ENCODE results near the gene ZNF503. TPM values are rescaled to one million over a fixed set of nuclear protein-coding genes. Genes with fewer than 3 reads are reported as not detected.

ZNF503 gene
- total and polyA plus RNA-seq, 4 experiments from 2014 or later: 0.12 TPM; not detected in 3

GRCh38 chr10:75444781-75445386 lies 43.3 kb upstream of the ZNF503 start:
- no peaks in the 10 kb centered on the region for H3K36me3 ChIP-seq (ENCODE audit: insufficient read depth, low read length)
- POLR2A ChIA-PET (ENCODE audit: partially characterized antibody): no interaction called here
- no peak overlapping the region for H3K27ac ChIP-seq (ENCODE audit: low read depth, low read length)
- CTCF ChIA-PET (ENCODE audit: partially characterized antibody): interaction anchor here (1.0 to 1.1 kb wide), 2 partner anchors 11 to 12 kb away, joined by 3 read pairs; no protein-coding TSS in a partner anchor
- no peak overlapping the region for H3K27ac Mint-ChIP-seq
- DNase-seq: no peak
- intact Hi-C loops (cut with micrococcal nuclease): no loop called here
- no peak overlapping the region for H3K4me3 ChIP-seq (ENCODE audit: low read length in 2 of 2)
- H3K9me3 Mint-ChIP-seq: peaks cover 8 to 40% (median 28%) of the 10 kb centered on the region in 8 donors
- no peaks in the 10 kb centered on the region for H3K4me1 ChIP-seq (ENCODE audit: insufficient read depth, low read length)
- no peaks in the 10 kb centered on the region for H3K9me3 ChIP-seq (ENCODE audit: control insufficient read depth in 1 of 2, low read length in 2 of 2)
- no peaks in the 10 kb centered on the region for H3K36me3 Mint-ChIP-seq
- H3K27me3 ChIP-seq (ENCODE audit: insufficient read depth, low read length): no peaks in the 10 kb centered on the region
- H3K4me3 Mint-ChIP-seq: no peak overlapping the region
- peaks cover 7 to 17% of the 10 kb centered on the region in 2 donors for H3K27me3 Mint-ChIP-seq
- no peaks in the 10 kb centered on the region for H3K4me1 Mint-ChIP-seq

GRCh38 chr10:75443362-75443761 lies 41.8 kb upstream of the ZNF503 start:
- H3K27me3 ChIP-seq (ENCODE audit: insufficient read depth, low read length): no peaks in the 10 kb centered on the region
- H3K27ac ChIP-seq (ENCODE audit: low read depth, low read length): no peak overlapping the region
- no peak overlapping the region for H3K4me3 Mint-ChIP-seq
- intact Hi-C loops (cut with micrococcal nuclease): no loop called here
- no peak overlapping the region for H3K4me3 ChIP-seq (ENCODE audit: low read length in 2 of 2)
- ChIA-PET POLR2A (ENCODE audit: partially characterized antibody) (no interaction called here), CTCF (ENCODE audit: partially characterized antibody) (no interaction called here)
- DNase-seq: no peak
- H3K9me3 Mint-ChIP-seq: peaks cover 8 to 40% (median 28%) of the 10 kb centered on the region in 8 donors
- H3K4me1 ChIP-seq (ENCODE audit: insufficient read depth, low read length): no peaks in the 10 kb centered on the region
- no peaks in the 10 kb centered on the region for H3K36me3 ChIP-seq (ENCODE audit: insufficient read depth, low read length)
- H3K27ac Mint-ChIP-seq: no peak overlapping the region
- no peaks in the 10 kb centered on the region for H3K36me3 Mint-ChIP-seq
- peaks cover 9 to 19% of the 10 kb centered on the region in 2 donors for H3K27me3 Mint-ChIP-seq
- H3K9me3 ChIP-seq (ENCODE audit: control insufficient read depth in 1 of 2, low read length in 2 of 2): no peaks in the 10 kb centered on the region
- H3K4me1 Mint-ChIP-seq: no peaks in the 10 kb centered on the region

DNA sequence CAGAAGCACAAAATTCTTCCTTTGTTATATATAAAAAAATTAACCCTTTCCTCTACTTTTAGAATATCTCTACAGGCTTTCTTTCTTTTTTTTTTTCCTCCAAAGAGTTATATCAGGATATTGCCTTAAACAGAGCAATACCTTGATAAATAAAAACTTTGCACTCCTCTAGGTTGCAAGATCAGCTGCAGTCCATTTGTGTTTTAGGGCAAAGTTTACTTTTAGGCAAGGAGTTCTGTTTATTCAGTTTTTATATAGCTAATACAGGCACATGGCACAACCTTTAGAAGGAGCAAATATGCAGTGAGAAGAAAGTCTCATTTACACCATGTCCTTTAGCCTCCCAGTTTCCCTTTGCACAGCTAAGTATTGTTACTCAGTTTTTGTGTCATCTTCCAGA lies 40.1 kb upstream of the ZNF503 start:
- Mint-ChIP-seq H3K4me3 (no peak overlapping the region), H3K27ac (no peak overlapping the region), H3K27me3 (peaks cover 9 to 15% of the 10 kb centered on the region in 2 donors), H3K4me1 (no peaks in the 10 kb centered on the region), H3K36me3 (no peaks in the 10 kb centered on the region), H3K9me3 (peaks cover 8 to 37% (median 24%) of the 10 kb centered on the region in 8 donors)
- Histone ChIP-seq H3K9me3 (ENCODE audit: control insufficient read depth in 1 of 2, low read length in 2 of 2) (no peaks in the 10 kb centered on the region), H3K36me3 (ENCODE audit: insufficient read depth, low read length) (no peaks in the 10 kb centered on the region), H3K27me3 (ENCODE audit: insufficient read depth, low read length) (no peaks in the 10 kb centered on the region), H3K27ac (ENCODE audit: low read depth, low read length) (no peak overlapping the region), H3K4me3 (ENCODE audit: low read length in 2 of 2) (no peak overlapping the region), H3K4me1 (ENCODE audit: insufficient read depth, low read length) (no peaks in the 10 kb centered on the region)
- intact Hi-C loops (cut with micrococcal nuclease): no loop called here
- ChIA-PET POLR2A (ENCODE audit: partially characterized antibody) (no interaction called here), CTCF (ENCODE audit: partially characterized antibody) (no interaction called here)
- DNase-seq: no peak

DNA sequence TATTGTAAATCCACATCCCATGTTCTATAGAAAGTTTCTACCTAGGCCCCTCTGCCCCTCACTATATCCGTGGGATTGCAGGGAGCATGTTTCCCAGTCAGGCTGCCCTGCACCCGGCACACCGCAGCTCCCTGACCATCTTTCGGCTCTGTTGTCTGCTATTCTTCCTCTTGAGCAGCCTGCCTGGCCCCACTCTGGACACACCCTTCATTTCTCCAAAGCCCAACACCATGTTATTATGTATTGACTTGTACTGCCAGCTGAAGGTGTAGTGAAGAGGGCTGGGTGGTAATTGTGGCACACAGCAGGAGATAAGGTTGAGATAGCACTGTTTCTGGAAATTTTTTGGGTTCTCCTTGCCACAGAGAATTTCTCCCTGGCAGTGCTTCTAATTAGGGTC lies 39.6 kb upstream of the ZNF503 start:
- no peak for DNase-seq
- H3K36me3 ChIP-seq (ENCODE audit: insufficient read depth, low read length): no peaks in the 10 kb centered on the region
- H3K4me3 Mint-ChIP-seq: no peak overlapping the region
- H3K9me3 Mint-ChIP-seq: peaks cover 8 to 32% (median 19%) of the 10 kb centered on the region in 8 donors
- no peaks in the 10 kb centered on the region for H3K36me3 Mint-ChIP-seq
- H3K4me3 ChIP-seq (ENCODE audit: low read length in 2 of 2): no peak overlapping the region
- intact Hi-C loops (cut with micrococcal nuclease): no loop called here
- H3K27me3 ChIP-seq (ENCODE audit: insufficient read depth, low read length): no peaks in the 10 kb centered on the region
- H3K27ac ChIP-seq (ENCODE audit: low read depth, low read length): no peak overlapping the region
- H3K4me1 Mint-ChIP-seq: no peaks in the 10 kb centered on the region
- no peaks in the 10 kb centered on the region for H3K4me1 ChIP-seq (ENCODE audit: insufficient read depth, low read length)
- H3K9me3 ChIP-seq (ENCODE audit: control insufficient read depth in 1 of 2, low read length in 2 of 2): no peaks in the 10 kb centered on the region
- ChIA-PET POLR2A (ENCODE audit: partially characterized antibody) (no interaction called here), CTCF (ENCODE audit: partially characterized antibody) (no interaction called here)
- H3K27me3 Mint-ChIP-seq: peaks cover 10 to 11% of the 10 kb centered on the region in 2 donors
- no peak overlapping the region for H3K27ac Mint-ChIP-seq

- no peak overlapping the region for H3K27ac ChIP-seq (ENCODE audit: low read depth, low read length)
- no peak overlapping the region for H3K4me3 ChIP-seq (ENCODE audit: low read length in 2 of 2)
- no peak overlapping the region for H3K4me3 Mint-ChIP-seq
- intact Hi-C loops (cut with micrococcal nuclease): no loop called here
- CTCF ChIA-PET (ENCODE audit: partially characterized antibody): no interaction called here
- H3K36me3 Mint-ChIP-seq: no peaks in the 10 kb centered on the region
- no peaks in the 10 kb centered on the region for H3K36me3 ChIP-seq (ENCODE audit: insufficient read depth, low read length)
- H3K4me1 Mint-ChIP-seq: no peaks in the 10 kb centered on the region
- no peaks in the 10 kb centered on the region for H3K27me3 ChIP-seq (ENCODE audit: insufficient read depth, low read length)
- H3K27me3 Mint-ChIP-seq: peaks cover 9 to 10% of the 10 kb centered on the region in 2 donors
- POLR2A ChIA-PET (ENCODE audit: partially characterized antibody): no interaction called here
- DNase-seq: no peak
- no peak overlapping the region for H3K27ac Mint-ChIP-seq
- no peaks in the 10 kb centered on the region for H3K9me3 ChIP-seq (ENCODE audit: control insufficient read depth in 1 of 2, low read length in 2 of 2)
- no peaks in the 10 kb centered on the region for H3K4me1 ChIP-seq (ENCODE audit: insufficient read depth, low read length)
- peaks cover 6 to 24% (median 17%) of the 10 kb centered on the region in 8 donors for H3K9me3 Mint-ChIP-seq
Measured at GRCh38 chr10:75440271-75440793, 38.8 kb upstream of the ZNF503 start.

GRCh38 chr10:75439811-75440210 lies 38.2 kb upstream of the ZNF503 start:
- intact Hi-C loops (cut with micrococcal nuclease): no loop called here
- Mint-ChIP-seq H3K27me3 (peaks cover 12 to 13% of the 10 kb centered on the region in 2 donors), H3K36me3 (no peaks in the 10 kb centered on the region), H3K27ac (no peak overlapping the region), H3K9me3 (peaks cover 6 to 24% (median 15%) of the 10 kb centered on the region in 8 donors), H3K4me1 (no peaks in the 10 kb centered on the region), H3K4me3 (no peak overlapping the region)
- CTCF ChIA-PET (ENCODE audit: partially characterized antibody): no interaction called here
- no peak overlapping the region for H3K27ac ChIP-seq (ENCODE audit: low read depth, low read length)
- no peaks in the 10 kb centered on the region for H3K36me3 ChIP-seq (ENCODE audit: insufficient read depth, low read length)
- H3K9me3 ChIP-seq (ENCODE audit: control insufficient read depth in 1 of 2, low read length in 2 of 2): no peaks in the 10 kb centered on the region
- POLR2A ChIA-PET (ENCODE audit: partially characterized antibody): no interaction called here
- no peak for DNase-seq
- no peak overlapping the region for H3K4me3 ChIP-seq (ENCODE audit: low read length in 2 of 2)
- H3K27me3 ChIP-seq (ENCODE audit: insufficient read depth, low read length): no peaks in the 10 kb centered on the region
- H3K4me1 ChIP-seq (ENCODE audit: insufficient read depth, low read length): no peaks in the 10 kb centered on the region

DNA sequence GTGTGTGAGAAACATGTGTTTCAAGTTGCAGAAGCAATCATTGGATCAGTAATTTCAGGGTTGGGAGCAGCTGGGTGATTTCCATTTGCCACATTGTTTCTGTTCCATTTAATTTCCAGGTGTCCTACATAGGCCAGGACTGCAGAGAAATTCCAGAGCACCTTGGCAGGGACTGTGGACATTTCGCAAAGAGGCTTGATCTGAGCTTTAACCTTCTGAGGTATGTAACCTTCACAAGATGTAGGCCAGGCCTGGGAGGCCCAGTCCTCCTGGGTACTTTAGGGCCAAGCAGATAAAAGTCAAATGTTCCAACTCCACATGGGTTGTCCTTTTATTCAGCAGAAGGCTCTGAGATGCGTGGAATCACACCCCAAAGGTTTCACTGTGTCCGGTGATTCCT lies 36.7 kb upstream of the ZNF503 start:
- H3K27me3 Mint-ChIP-seq: peaks cover 19 to 20% of the 10 kb centered on the region in 2 donors
- peaks cover 4 to 12% (median 4%) of the 10 kb centered on the region in 8 donors for H3K9me3 Mint-ChIP-seq
- POLR2A ChIA-PET (ENCODE audit: partially characterized antibody): no interaction called here
- intact Hi-C loops (cut with micrococcal nuclease): no loop called here
- no peak overlapping the region for H3K27ac Mint-ChIP-seq
- no peaks in the 10 kb centered on the region for H3K4me1 Mint-ChIP-seq
- no peak for DNase-seq
- Histone ChIP-seq H3K36me3 (ENCODE audit: insufficient read depth, low read length) (no peaks in the 10 kb centered on the region), H3K27me3 (ENCODE audit: insufficient read depth, low read length) (no peaks in the 10 kb centered on the region), H3K9me3 (ENCODE audit: control insufficient read depth in 1 of 2, low read length in 2 of 2) (no peaks in the 10 kb centered on the region), H3K27ac (ENCODE audit: low read depth, low read length) (no peak overlapping the region), H3K4me1 (ENCODE audit: insufficient read depth, low read length) (no peaks in the 10 kb centered on the region), H3K4me3 (ENCODE audit: low read length in 2 of 2) (no peak overlapping the region)
- no peak overlapping the region for H3K4me3 Mint-ChIP-seq
- CTCF ChIA-PET (ENCODE audit: partially characterized antibody): no interaction called here
- no peaks in the 10 kb centered on the region for H3K36me3 Mint-ChIP-seq
